Small intestine (tissue), 7 donors: ENCODE results near the gene FAM204A. TPM values are rescaled to one million over a fixed set of nuclear protein-coding genes. Genes with fewer than 3 reads are reported as not detected.

Experiments used
- DNase-seq, 2 donors: peaks; one replicate each; pipeline versions ENCODE4 v3.0.0 to v3.0.0-alpha.2; 2013
- FAIRE-seq: peaks from 2 replicates; lab custom pipeline; 2012; peaks lifted over from hg19 to GRCh38; lab: Jason Lieb, UNC
- H3K27ac ChIP-seq, 3 donors: one replicate each; pipeline ENCODE4 v1.5.1; 2013; ENCODE audit warnings: low read length in 2 of 3, mild to moderate bottlenecking in 2 of 3, control low read depth in 1 of 3, inconsistent platforms in 1 of 3, low read depth in 1 of 3, moderate library complexity in 1 of 3
- H3K27me3 ChIP-seq, 3 donors: one replicate each; pipeline ENCODE4 v1.6.1; 2013; ENCODE audit warnings: low read length in 3 of 3, inconsistent platforms in 1 of 3; ENCODE audit not compliant: control insufficient read depth in 3 of 3, insufficient read depth in 3 of 3
- H3K36me3 ChIP-seq, 3 donors: one replicate each; pipeline ENCODE4 v1.6.1; 2013; ENCODE audit warnings: low read length in 3 of 3, inconsistent platforms in 1 of 3, low read depth in 1 of 3, mild to moderate bottlenecking in 1 of 3, moderate library complexity in 1 of 3; ENCODE audit not compliant: control insufficient read depth in 3 of 3, insufficient read depth in 2 of 3
- H3K4me1 ChIP-seq, 3 donors: one replicate each; pipeline ENCODE4 v1.6.1; 2013; ENCODE audit warnings: low read length in 2 of 3, inconsistent platforms in 1 of 3, low read depth in 1 of 3, mild to moderate bottlenecking in 1 of 3, moderate library complexity in 1 of 3; ENCODE audit not compliant: control insufficient read depth in 3 of 3, insufficient read depth in 2 of 3
- H3K4me3 ChIP-seq, 3 donors: one replicate each; pipeline ENCODE4 v1.5.1; 2013; ENCODE audit warnings: low read length in 3 of 3, control low read depth in 1 of 3, inconsistent platforms in 1 of 3, low read depth in 1 of 3, mild to moderate bottlenecking in 1 of 3, moderate library complexity in 1 of 3
- H3K9me3 ChIP-seq, 2 donors: one replicate each; pipeline ENCODE4 v1.6.1; 2013; ENCODE audit warnings: low read depth in 1 of 2, low read length in 1 of 2; ENCODE audit not compliant: control insufficient read depth in 2 of 2, insufficient read depth in 1 of 2
- WGBS, 3 donors: extraction: QIAGEN DNeasy Blood & Tissue Kit; methylation state at CpG; one replicate each; pipeline ENCODE4 v1.1.7; 2013; 5-methylcytosine and 5-hydroxymethylcytosine counted together
- polyA plus RNA-seq, 4 donors: library from polyadenylated mRNA; stranded (reverse) in 3 of 4; unstranded in 1 of 4; fragments of 200-250 nt in 3 of 4; fragments of 120-200 nt in 1 of 4; gene quantifications; one replicate each; pipeline versions ENCODE4 v1.2.1 to v1.2.3, GENCODE V29; 2013
- donor health status: healthy with polysubstance abuse.
- donor health status: control.
- donor health status: control.
- donor health status: Bipolar disorder and iron deficiency.
- donor health status: healthy.

FAM204A gene
- polyA plus RNA-seq, 4 donors, result 32.9 to 54.0 (median 49.3) TPM

DNA sequence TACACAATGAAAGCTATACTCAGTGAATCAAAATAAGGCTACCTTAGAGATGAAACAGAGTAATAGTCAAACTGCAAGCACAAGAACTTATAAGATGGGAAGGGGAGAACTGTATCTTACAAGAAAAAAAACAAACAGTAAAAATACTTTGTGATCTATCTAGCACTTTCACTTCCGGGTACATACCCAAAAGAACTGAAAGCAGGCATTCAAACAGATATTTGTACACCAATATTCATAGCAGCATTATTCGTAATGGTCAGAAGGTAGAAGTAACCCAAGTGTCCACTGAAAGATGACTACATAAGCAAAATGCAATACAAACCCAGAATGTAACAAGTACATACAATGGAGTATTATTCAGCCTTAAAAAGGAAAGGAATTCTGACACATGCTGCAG is 18.0 kb downstream of the FAM204A start:
- no peaks in the 10 kb centered on the region for H3K4me1 ChIP-seq
- FAIRE-seq (no peak), DNase-seq (no peak)
- no peak overlapping the region for H3K27ac ChIP-seq
- no peaks in the 10 kb centered on the region for H3K27me3 ChIP-seq
- peaks cover 0 to 16% (median 9%) of the 10 kb centered on the region in 3 donors for H3K36me3 ChIP-seq
- no peak overlapping the region for H3K4me3 ChIP-seq
- no peaks in the 10 kb centered on the region for H3K9me3 ChIP-seq
- WGBS, 3 donors, result 86 to 92% (median 90%) methylated on average over 2 of the region's 2 CpGs

DNA sequence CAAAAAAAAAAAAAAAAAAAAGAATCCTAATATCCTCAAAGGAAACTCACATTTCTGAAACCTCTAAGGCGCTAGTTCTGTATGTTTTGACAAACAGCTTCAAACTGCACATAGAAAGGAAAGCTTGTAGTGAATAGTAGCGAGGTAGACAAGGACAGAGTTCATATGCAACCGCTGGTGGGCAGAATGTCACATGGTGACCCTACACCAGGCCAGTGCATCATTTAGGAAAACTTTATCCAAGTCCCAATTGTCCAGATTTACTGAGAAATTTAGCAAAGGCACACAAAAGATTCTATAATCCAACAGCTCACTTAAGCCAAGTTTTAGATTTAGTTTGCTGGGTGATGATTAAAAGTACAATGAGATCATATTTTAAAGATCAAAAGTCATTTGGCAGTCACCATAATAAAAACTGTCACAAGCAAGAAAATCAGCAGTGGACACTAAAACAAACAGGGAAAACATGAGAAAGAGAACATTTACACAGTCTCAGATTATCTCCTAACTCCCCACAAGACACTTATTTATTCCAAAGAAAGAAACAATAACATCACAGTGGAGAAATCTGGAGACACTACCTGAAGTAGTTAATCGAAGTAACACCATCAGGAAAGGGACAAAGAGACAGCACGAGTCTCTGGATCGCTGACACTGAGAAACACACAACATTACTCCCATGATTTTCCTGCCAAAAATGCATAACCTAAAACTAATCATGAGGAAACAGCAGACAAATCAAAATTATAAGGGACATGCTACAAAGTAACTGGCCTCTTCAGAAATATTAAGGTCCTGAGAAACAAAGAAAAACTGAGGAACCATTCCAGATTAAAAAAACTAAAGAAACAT is 20.2 kb downstream of the FAM204A start:
- Histone ChIP-seq H3K27ac (no peak overlapping the region), H3K4me3 (no peak overlapping the region), H3K36me3 (peaks cover 0 to 7% (median 2%) of the 10 kb centered on the region in 3 donors), H3K27me3 (no peaks in the 10 kb centered on the region), H3K9me3 (no peaks in the 10 kb centered on the region), H3K4me1 (no peaks in the 10 kb centered on the region)
- 42 to 65% (median 64%) methylated on average over 6 of the region's 6 CpGs for WGBS, 3 donors
- no peak for FAIRE-seq
- peak in 1 of 2 donors; percentile 29 for DNase-seq

DNA sequence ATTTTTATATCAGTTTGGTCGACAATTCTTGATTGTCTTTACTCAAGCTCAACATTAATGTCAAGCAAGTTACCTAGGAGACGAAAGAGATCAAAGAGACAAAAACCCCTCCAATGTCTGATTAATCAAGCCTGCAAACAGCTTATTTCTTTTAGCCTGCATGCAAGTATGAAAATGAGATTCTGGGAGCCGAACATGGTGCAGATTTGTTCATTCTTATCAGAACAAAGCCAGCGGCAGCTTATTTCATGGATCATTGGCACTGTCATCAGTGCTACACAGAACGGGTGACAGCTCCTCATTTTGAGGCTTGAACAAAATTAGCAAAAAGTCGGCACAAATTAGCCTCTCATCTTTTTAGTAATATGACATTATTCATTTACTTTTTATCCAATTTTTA is 26.5 kb downstream of the FAM204A start:
- Histone ChIP-seq H3K36me3 (peaks cover 1 to 6% (median 5%) of the 10 kb centered on the region in 3 donors), H3K9me3 (no peaks in the 10 kb centered on the region), H3K4me1 (no peaks in the 10 kb centered on the region), H3K4me3 (no peak overlapping the region), H3K27ac (no peak overlapping the region), H3K27me3 (no peaks in the 10 kb centered on the region)
- DNase-seq (no peak), FAIRE-seq (no peak)
- 84 to 87% (median 86%) methylated on average over 6 of the region's 6 CpGs for WGBS, 3 donors

DNA sequence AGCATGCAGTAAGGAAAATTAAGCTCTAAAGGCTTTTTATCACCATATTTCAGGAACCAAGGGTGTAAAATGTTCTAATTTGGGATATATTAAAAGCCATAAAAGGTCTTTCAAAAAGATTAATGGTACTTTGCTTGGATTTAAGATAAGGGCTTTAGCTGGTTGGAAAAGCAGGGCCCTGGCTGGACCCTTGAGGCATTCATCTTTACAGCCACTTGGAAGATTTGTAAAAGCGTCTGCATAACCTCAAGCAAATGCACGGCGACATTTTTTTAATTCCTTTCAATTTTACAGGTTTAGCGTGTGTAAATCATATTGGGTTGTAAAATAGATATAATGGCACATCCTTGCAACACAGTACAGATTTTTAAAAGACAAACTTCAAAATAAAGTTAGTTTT is 27.2 kb downstream of the FAM204A start:
- H3K36me3 ChIP-seq, result peaks cover 1 to 10% (median 5%) of the 10 kb centered on the region in 3 donors

DNA sequence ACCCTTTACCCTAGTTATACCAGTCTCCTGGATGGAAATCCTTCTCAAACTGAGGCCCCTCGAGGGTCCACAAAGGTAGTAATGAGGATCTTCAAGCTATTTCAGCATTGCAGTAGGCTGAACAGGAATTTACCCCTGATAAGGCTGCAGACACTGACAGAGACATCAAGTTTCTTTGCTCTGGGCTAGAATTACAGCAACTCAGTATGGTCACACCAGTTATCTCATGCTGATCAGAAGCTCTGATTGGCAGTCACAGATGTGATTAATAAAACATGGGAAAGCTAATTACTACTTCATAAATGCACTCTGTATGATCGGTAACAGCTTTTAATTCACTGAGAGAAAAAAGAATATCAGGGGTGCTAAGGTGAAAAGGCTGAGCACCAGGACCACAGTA is 30.6 kb downstream of the FAM204A start:
- Histone ChIP-seq H3K27me3 (no peaks in the 10 kb centered on the region), H3K4me3 (no peak overlapping the region), H3K36me3 (peaks cover 1 to 17% (median 5%) of the 10 kb centered on the region in 3 donors), H3K27ac (peak overlapping the region in 1 of 3 donors; percentile 4), H3K9me3 (no peaks in the 10 kb centered on the region), H3K4me1 (no peaks in the 10 kb centered on the region)
- DNase-seq (no peak), FAIRE-seq (no peak)
- WGBS, 3 donors, result 65 to 83% (median 70%) methylated on average over 2 of the region's 2 CpGs

More for the DNA sequence above, 27.2 kb downstream of the FAM204A start:
- H3K27ac ChIP-seq, result no peak overlapping the region
- DNase-seq, result no peak
- no peaks in the 10 kb centered on the region for H3K27me3 ChIP-seq
- no peaks in the 10 kb centered on the region for H3K4me1 ChIP-seq
- FAIRE-seq, result no peak
- H3K9me3 ChIP-seq, result no peaks in the 10 kb centered on the region
- no peak overlapping the region for H3K4me3 ChIP-seq
- 87 to 97% (median 95%) methylated on average over 4 of the region's 4 CpGs for WGBS, 3 donors

DNA sequence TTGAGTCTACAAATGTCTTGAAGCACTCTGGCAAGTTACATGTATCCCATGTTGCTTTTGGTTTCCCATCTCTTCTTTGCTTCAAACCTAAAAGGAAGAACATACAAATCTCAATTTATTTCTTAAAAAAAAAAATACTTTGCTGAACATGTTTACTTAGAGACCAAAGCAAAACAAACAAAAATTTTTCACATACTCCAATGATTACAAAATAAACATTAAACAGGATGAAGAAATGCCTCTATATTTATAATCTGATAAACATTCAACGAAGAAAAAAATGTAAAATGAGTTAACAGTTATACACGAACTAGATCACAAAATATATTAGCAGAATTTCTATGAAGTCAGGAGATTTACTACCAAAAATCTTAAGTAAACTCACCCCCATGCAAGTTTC is 31.3 kb downstream of the FAM204A start:
- 68 to 77% (median 76%) methylated on average over 2 of the region's 2 CpGs for WGBS, 3 donors
- FAIRE-seq, result no peak

DNA sequence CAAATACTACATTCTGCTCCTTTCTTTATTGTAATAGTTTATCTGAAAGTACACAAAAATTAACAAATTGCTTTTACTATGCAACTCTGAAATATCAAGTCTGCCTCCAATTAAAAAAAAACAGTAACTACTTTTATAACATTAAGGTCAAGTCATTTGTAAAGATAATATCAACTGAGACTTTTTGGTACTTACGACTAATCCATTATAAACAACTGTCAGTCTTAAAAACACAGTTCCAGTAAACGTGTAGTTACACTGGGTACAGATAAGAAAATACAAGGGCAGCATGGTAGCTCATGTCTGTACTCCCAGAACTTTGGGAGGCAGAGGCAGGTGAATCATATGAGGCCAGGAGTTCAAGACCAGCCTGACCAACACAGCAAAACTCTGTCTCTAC is 32.2 kb downstream of the FAM204A start:
- no peak for DNase-seq
- Histone ChIP-seq H3K36me3 (peaks cover 4 to 21% (median 5%) of the 10 kb centered on the region in 3 donors), H3K27me3 (no peaks in the 10 kb centered on the region), H3K27ac (no peak overlapping the region), H3K4me3 (no peak overlapping the region), H3K4me1 (no peaks in the 10 kb centered on the region), H3K9me3 (no peaks in the 10 kb centered on the region)
- no peak for FAIRE-seq
- WGBS, 3 donors, result 58 to 72% (median 71%) methylated on average over 2 of the region's 2 CpGs

More for the DNA sequence above, 31.3 kb downstream of the FAM204A start:
- no peak for DNase-seq
- H3K27ac ChIP-seq, result no peak overlapping the region
- no peaks in the 10 kb centered on the region for H3K27me3 ChIP-seq
- peaks cover 1 to 20% (median 5%) of the 10 kb centered on the region in 3 donors for H3K36me3 ChIP-seq
- no peaks in the 10 kb centered on the region for H3K9me3 ChIP-seq
- H3K4me3 ChIP-seq, result no peak overlapping the region
- no peaks in the 10 kb centered on the region for H3K4me1 ChIP-seq

DNA sequence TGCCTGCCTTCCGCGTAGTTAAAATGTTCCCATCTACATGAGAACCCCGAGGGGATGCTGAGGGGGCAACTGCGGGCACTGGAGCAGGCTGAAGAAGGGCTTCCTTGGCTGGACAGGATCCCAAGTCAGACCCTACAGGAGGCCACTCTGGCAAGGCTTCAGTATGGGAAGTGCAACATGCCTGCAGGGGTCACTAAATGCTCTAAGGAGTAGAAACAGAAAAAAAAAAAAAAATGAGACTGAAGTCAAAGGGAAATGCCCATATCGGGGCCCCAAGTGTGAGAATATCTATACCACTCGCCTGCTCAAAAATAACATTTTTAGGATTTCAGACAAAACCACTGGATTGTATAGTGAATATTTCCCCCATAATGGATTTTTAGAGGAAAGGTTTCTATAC is 33.5 kb downstream of the FAM204A start:
- DNase-seq, result no peak
- 92 to 97% (median 94%) methylated on average over 6 of the region's 6 CpGs for WGBS, 3 donors

More for the DNA sequence above, 33.5 kb downstream of the FAM204A start:
- H3K4me1 ChIP-seq, result no peaks in the 10 kb centered on the region
- H3K36me3 ChIP-seq, result peaks cover 4 to 22% (median 5%) of the 10 kb centered on the region in 3 donors
- no peaks in the 10 kb centered on the region for H3K9me3 ChIP-seq
- H3K4me3 ChIP-seq, result no peak overlapping the region
- H3K27me3 ChIP-seq, result no peaks in the 10 kb centered on the region
- no peak for FAIRE-seq
- no peak overlapping the region for H3K27ac ChIP-seq
